GM21381 (cell line): ENCODE results near the gene TOX2.

Source experiments
- ATAC-seq: cut with Tn5 transposase; IDR thresholded peaks from one replicate; pipeline ENCODE4 v1.9.1; 2021; ENCODE audit warnings: mild to moderate bottlenecking, moderate library complexity; ENCODE audit not compliant: unreplicated experiment

Gene TOX2

DNA sequence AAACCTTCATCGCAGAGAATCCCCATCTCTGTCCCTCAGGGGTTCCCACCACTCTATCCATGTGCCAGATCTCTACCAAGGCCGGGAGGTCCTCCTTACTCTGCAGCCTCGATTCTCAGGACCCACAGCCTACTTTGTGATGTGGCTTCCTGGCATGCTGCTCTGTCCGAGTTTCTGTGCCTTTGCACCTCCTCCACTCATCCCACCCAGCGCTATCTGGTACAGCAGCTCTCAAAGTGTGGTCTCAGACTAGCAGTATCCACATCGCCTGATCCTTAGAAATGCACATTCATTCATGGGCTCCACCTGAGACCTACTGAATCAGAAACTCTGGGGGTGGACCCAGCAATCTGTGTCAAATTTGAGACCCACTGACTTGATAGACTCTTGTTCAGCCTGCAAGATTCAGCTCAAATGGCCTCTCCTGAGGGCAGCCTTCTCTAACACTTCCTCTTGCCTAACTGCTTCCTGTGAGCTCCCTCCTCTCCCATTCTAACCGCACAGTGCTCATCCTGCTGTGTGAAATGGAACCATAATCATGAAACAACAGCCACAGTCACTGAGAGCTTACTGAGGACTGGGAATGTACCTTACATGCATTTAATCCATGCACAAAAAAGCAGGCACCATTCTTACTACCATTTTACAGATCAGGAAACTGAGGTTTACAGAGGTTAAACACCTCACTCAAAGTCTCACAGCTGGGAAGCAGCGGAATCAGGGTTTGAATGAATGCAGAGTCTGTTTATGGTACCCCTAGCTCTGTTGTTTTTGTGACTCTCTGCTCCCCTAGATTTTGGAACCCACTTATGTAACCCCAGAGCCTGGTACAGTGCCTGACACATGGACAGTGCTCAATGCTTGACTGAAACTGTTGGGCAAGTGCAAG is 202.9 kb downstream of the TOX2 start:
- no peak for ATAC-seq

DNA sequence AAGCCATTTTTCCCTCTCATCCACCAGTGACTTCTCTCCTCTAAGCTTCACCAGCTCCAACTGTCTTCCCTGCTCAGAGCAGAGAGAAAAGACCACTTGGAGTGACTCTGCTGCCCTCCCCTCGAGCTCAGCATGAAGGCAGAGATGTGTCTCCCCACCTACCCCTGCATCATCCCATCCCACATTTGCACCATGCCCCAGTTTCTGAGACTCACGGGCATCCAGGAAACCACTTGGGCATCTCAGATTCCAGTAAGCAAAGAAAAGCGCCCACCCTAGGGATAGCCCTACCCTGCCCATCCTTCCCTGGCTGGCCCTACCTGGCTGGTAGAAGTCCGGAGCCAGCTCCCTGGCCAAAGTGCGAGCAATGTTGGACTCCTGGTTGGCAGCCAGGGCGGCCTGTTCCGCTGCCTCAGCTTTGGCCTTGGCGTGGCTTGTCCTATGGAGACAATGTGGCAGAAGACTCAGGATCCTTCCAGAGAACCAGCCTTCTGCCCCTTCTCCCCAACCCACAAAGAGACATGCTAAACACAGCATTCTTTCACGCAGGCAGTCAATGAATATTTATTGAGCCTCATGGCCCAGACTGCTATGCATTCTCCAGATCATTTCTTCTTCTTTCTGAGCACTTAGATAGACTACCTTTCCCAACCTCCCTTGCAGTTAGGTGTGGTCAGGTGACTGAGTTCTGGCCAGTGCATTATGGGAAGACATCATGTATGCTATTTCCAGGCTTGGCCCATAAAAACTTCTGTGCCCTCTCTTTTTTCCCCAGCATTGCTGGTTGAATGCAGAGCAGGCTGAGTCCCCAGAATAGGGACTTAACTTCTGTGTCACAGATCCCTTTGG is 203.8 kb downstream of the TOX2 start:
- ATAC-seq = no peak
